NCI-H1436 (cell line): Measurements from ENCODE around the gene TRIM45.

Experiments used
- DNase-seq: peaks from one replicate; lab custom pipeline; 2025; lab: John Stamatoyannopoulos, UW

The TRIM45 gene

DNA sequence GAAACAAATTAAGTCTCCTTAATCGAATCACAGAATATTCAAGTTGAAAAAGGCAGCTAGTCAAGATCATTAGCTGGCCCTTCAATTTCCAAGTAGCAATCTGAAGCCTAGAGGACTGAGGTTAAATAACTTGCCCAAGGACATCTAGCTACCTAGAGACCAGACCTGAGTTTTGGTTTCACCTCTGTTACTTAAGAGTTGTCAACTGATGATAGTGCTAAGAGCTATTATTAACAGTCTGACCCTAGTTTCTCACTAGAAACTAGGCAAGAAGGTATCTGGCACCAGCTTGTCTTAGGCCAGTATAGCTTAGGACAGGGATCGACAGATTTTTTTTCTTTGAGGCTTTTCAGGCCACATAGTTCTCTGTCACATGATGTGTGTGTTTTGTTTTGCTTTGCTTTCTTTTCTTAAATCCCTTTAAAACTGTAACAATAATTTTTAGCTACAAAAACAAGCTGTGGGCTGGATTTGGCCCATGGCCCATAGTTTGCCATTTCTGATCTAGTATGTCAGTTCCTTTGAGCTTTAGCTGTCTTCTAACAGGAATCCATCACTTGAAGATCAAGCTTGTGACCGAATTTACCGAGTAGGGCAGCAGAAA lies 23.2 kb downstream of the TRIM45 start:
- no peak for DNase-seq

DNA sequence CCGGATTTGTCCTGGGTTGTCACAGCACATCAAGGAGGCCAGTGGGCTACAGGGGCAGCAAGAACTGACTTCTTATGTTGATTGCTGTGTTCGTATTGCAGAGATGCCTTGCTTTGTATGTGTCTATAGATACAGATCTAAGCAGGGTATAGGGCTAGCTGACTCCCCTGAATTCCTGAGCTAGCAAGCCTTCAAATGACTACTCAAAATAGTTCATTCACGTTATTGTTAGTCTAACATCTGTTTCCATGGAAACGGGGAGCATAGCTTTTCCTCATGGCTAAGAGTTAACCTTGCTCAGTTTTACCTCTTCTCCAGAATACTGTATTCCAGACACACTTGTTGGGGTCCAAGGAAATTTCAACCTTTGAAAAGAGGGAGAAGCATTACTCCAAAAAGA lies 24.1 kb downstream of the TRIM45 start:
- DNase-seq: no peak

DNA sequence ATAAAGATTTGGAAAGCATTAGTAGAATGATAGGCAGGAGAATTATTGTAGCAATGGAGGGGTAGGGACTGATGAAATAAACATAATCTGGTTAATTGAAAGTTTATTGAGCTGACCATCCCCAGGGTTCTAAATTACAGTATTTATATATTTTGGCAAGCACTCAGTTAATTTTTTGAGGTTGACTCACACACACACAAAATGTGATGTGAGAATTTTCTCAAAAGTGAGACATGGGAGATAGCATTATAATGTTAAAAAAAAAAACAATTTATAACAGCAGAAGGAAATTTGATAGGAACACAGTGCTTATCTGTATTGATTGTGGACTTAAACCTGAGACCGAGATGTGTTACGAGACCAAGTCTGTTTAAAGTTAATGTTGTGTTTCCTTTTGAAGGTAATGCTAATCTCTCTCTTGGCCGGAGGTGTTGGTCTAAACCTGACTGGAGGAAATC lies 24.6 kb downstream of the TRIM45 start:
- DNase-seq: no peak

DNA sequence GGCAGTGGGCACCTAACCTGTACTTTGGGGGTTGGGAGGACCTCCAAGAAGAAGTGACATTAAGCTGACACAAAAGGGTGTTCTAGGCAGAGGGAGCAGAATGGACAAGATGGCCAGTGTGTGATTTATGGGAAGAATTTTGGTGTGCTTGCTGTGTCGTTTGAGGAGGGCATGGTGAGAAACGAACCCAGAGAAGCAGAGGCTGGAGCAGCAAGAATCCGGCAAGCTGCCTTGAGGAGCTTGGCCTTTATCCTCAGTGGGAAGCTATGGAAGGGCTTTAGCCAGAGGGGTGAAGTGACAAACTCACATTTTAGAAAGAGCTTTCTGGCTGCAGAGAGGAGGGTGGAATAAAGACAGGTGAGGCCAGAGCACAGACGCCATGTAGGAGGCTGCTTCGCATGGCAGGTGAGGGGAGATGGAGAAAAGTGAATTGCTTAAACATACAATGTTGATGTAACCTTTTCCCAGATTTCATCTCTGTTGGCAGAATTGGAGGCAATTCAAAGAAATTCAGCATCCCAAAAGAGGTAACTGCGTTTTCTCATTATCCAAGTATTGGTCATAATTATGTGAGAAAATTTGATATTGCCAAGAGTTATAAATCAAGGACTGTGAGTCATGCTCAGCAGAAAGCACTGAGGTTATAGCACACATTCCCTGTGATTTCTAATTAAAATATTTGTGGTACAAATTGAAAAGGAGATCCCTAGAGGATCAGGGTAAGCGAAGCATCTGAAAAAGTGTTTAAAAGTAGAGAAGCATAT lies 26.5 kb downstream of the TRIM45 start:
- no peak for DNase-seq

DNA sequence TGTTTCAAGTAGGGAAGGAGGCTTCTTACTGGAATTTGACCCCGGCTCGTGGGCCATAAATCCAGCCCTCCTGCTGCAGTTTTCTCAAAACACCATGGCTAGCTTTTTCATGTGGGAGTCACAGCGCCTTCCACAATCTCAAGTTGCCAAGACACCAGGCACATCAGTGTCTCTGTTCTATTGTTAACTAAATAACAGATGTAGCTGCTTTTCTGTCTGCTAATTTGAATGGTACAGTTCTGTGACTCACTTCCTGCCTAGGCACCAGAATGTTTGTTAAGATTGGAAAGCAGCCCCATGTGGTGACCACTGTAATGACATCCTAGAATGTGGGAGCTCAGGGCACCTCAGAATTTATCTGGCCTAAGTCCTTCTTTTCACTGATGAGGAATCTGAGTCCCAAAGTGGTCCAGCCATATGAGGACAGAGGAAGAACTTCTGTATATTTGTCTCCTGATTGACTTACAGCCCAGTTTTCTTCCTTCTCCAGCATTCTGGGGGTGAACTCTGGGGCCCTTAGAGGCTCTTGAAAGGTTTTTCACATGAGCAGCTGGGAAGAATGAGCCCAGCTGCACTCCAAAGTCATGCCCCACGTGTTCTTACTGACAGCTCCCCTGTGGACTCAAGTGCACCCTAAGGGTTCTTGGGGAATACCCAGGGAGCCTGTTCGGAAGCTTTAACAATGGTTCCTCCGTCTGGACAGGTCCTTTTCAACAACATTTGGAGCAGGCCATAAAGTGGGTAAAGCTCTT lies 27.5 kb downstream of the TRIM45 start:
- no peak for DNase-seq

DNA sequence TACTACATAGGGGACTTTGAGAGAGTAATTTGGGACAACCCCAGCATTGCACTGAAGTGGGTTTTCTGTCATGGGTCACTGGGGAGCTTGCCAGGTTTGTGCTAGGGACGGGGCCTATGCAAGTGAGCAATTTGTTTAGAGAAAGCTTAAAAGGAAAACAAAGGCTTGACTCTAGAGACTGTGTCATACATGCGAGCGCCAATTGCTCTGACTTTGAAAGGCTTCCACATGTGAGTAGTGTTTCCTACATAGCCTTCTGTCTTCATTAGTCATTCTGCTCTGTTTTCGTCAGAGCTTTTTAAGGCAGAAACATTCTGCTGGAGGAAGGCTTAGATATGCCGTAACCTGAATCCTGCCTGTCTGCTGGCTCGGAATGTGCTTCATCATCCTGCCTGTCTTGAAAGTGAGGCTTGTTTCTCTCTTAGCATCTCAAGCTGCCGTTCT lies 28.4 kb downstream of the TRIM45 start:
- no peak for DNase-seq

DNA sequence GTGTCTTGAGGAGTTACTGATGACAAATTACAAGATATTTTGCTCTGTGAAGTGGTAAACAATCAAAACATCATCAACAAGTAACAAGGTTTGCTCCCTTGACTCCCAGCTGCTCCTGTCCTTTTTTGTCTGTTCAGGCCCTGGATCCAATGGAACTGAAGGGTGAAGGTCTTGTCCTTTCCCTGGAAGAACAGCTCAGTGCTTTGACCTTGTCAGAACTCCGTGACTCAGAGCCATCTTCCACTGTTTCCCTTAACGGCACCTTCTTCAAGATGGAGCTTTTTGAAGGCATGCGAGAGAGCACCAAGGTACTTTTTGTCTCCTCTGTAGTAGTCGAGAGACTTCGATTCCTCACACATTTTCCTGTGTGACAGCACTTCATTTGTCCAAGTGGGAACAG lies 29.0 kb downstream of the TRIM45 start:
- DNase-seq: no peak

DNA sequence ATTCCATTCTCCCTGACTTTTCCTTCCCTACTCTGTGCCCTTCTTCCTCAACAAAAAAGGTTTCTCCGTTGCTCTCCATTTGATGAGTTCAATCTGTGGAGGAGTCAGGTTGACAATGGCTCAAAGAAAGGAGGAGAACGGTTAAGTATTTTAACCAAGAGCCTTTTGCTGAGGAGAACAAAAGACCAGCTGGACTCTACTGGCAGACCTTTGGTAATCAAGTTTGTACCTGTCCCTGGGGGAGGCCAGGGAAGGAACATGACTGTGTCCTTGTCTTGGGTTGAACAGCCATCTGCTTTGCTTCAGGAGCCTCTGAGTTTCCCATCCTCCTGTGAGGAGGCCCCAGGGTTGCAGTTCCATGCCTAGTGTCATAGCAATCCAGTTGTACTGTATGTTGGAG lies 31.6 kb downstream of the TRIM45 start:
- no peak for DNase-seq

DNA sequence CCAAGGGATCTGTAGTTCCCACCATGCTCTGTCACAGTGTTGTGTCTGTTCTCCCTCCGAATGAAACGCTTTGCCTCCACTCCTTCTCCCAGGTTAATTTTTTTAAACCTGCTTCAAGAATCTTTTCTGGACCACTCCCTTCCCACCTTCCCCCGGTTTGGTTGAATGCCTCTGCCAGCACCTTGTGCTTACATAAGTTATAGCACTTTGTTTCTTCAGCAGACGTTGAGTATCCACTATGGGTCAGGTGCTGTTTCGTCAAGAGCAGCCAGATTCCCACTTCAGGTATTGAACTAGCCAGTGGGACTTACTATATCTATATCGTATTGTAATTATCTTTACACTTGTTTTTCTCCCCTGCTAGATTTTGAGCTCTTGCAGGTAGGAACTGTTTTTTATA lies 33.9 kb downstream of the TRIM45 start:
- no peak for DNase-seq

DNA sequence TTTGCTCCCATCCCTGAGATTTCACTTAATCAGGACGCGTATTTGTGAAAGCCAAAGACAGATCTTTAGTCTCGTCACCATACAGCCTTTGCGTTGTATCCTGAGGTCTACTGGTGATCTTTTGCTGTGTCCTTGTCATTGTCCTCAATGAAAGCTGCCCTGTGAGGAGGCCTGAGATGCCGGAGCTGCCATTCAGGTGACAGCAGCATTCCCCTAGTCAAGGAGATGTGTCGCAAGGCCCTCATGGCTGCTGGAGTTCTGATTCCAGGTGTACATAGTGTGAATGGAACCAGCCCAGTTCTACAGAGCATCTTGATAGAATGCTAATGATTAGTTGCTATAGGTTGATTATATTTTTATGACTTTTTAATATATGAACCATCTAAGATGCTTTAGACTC lies 37.3 kb downstream of the TRIM45 start:
- DNase-seq: no peak

DNA sequence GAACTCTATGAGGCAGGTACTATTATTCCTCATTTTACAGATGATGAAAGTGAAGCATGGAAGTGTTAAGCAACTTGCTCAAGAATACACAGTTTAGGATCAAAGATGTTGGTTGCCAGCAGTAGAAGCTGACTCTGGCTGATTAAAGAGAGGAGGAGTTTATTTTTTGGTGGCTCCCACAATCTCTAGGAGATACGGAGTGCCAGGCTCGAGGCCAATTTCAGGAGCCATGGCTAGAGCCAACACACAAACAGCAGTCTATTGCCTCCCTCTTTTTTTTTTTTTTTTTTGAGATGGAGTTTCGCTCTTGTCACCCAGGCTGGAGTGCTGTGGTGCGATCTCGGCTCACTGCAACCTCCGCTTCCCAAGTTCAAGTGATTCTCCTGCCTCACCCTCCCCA lies 41.8 kb downstream of the TRIM45 start:
- DNase-seq: no peak

DNA sequence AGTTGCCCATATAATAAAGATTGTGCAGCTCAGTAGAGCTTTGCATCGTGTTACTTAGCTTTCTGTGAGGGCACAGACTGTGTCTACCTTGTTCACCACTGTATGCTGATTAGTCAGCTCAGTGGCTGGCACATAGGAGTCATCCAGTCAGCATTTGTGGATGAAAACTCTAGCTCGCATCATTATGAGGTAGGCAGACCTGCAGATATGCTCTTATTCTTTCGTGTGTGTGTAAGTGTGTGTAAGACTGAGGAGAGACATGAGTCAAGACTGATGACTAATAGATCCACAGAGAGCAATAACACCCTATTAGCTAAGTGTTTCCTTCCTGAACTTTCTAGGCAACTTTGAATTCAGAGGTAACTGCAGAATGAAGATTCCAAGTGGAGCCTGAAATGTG lies 44.3 kb downstream of the TRIM45 start:
- DNase-seq: no peak

DNA sequence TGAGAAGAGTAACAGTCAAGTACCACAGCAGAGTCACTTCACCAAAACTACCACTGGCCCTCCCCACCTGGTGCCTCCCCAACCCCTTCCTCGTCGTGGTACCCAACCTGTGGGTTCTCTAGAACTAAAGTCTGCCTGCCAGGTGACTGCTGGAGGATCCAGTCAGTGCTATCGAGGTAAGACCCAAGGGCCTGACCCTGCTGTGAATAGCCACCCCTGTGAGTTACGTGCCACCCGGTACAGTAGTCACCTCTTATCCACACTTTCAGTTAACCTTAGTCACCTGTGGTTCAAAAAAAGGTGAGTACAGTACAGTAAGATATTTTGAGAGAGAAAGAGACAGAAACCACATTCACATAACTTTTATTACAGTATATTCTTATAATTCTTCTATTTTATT lies 44.9 kb downstream of the TRIM45 start:
- no peak for DNase-seq

DNA sequence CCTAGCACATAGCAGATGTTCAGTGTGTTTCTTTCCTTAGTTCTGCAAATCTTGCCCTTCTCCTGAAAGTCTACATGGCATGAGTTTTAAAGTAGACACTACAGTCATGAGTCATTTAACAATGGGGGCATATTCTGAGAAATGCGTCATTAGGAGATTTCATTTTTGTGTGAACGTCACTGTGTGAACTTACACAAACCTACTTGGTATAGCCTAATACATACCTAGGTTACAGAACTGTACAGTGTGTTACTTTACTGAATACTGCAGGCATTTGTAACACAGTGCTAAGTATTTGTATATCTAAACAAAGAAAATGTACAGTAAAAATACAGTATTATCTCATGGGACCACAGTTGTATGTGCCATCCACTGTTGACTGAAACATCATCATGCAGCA lies 51.4 kb downstream of the TRIM45 start:
- no peak for DNase-seq

DNA sequence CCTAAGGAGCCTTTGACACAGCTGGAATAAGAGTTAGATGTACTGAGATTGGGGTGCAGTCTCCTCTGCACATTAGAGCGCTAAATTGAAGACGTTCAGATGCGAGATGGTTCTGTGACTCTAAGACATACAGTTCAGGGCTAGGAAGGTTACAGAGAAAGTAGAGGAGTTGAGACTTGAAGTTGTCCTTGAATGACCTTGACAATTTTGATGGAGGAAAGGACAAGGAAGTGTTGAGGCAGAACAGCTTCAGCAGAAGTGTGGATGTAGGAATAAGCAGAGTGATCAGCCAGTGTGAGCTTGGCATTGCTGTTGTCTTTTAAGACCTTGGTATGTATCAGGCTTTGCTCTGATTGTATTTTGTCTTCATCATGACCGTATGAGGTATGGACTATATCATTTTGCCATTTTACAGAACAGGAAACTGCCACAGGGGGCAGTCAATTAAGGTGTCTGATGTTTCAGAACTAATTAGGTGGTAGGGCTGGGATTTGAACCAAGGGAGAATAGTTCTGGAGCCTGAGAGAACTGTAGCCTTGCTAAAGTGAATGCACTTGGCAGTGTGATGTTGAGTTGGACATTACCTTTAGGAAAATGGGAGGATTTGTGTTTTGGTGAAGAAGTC lies 52.2 kb downstream of the TRIM45 start:
- DNase-seq: no peak

DNA sequence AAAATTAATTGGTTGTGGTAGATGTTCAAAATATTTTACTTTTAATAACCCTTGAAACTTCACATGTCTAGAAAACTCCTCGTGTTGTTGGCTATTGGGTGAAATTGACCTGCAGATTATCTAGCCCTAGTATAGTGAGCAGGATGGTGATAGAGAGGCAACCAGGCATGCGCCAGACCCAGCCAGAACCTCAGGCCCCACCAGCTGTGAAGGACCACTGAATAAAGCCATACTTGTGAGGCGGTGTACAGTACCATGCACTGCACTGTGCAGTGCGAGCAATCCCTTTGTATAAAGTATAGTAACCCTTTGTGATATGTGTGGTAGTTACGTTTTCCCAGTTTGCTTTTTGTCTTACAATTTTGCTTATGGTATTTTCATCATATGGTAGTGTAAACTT lies 53.0 kb downstream of the TRIM45 start:
- no peak for DNase-seq

DNA sequence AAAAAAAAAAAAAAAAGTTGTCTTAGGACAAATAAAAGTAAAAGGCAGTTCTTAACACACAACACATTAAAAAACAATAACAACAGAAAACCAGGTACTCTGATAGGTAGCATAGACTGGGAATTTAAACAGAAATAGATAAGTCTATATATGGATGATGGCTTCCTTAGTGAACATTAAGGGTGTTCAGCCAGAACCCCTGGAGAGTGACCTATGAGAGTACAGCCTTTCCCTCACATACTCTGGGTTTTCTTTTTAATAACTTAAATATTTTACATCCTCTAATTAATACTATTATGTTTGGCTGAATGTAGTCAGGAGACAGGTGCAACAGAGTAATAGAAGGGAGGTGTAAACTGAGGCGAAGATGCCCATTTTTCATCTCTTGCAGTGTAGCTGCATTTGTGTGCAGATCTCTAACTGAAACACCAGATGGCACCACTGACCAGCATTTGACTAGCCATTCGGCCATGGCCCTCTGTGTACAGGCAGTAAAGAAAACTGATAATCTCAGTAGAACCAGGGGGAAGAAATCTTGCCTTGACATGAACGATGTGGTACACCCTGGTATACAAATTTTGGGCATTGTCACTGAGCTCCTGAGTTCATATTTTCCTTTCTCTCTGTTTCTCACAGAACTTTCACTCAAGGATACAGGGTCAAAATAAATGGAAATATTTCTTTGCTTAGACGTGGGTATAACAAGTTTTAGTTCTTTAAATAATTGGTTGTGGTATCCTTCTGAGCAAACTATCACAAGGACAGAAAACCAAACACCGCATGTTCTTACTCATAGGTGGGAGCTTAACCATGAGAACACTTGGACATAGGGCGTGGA lies 53.8 kb downstream of the TRIM45 start:
- DNase-seq: peak; percentile 23

DNA sequence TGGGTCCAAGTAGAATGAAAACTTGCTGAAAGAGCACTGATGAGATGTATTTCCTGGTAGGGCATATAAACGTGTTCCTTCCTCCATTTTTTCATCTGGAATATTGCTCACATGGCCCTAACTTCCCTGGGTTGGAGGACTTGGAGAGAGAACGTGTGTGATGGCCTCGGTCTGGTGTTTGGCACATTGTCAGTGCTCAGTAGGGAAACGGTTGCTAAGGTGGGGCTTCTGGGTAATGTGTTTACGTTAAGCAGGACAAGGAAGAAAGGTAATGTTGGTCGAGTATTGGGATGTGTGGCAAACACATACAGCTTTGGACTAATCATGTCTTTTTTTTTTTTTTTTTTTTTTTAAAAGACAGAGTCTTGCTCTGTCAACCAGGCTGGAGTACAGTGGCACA lies 55.2 kb downstream of the TRIM45 start:
- DNase-seq: no peak

DNA sequence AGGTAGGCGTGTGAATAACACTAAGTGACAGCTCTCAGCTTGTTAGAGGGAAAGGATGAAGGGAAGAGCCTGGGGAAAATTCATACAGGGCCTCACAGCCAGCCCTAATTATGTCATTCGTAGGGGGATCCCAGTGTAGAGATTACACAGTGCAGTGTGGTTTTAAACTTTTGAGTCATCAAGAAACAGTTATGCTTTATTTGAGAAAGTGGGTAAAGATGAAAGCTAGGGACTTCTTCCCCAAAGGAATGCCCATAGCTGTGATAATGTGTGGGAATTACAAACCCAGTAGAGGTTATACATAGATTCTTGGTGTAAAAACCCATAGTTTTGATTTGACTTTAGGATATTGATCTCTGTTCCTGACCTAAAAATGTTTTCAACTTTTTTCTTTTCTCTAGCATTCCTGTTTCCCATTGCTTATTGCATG lies 59.5 kb downstream of the TRIM45 start:
- DNase-seq: no peak
